Measurements from ENCODE around the gene NGFR.

GRCh38 chr17:49472527-49472926 is 22.6 kb upstream of the NGFR start:
- no peak for TF ChIP-seq CTCF (IDR thresholded peaks at IDR 0.05; ENCODE audit: insufficient read depth, low read length, poor library complexity, severe bottlenecking)
- TF ChIP-seq EZH2phosphoT487 (conservative IDR thresholded peaks at IDR 0.05; ENCODE audit: low read length): no peak
